Tibial artery (tissue), 4 donors: ENCODE measurements around the gene PCED1B.

Experiments
- DNase-seq, 2 donors: peaks; one replicate each; pipeline ENCODE4 v3.0.0-alpha.2; 2019
- H3K27ac ChIP-seq, 2 donors: fragments of 200-600 bp; sonication (generic) in 1 of 2; 1 replicate in 1 of 2; 2 replicates in 1 of 2; pipeline ENCODE4 v1.5.1; 2018 to 2019; ENCODE audit warnings: mild to moderate bottlenecking in 1 of 2
- H3K27me3 ChIP-seq, 2 donors: fragments of 200-600 bp; sonication (generic) in 1 of 2; one replicate each; pipeline versions ENCODE4 v1.5.1 to v1.6.0; 2016 to 2019
- H3K36me3 ChIP-seq, 3 donors: fragments of 200-600 bp; sonication (generic) in 2 of 3; one replicate each; pipeline ENCODE4 v1.5.1; 2016 to 2019; ENCODE audit warnings: mild to moderate bottlenecking in 2 of 3
- H3K4me1 ChIP-seq, 4 donors: fragments of 200-600 bp; sonication (generic) in 2 of 4; 1 replicate in 3 of 4; 2 replicates in 1 of 4; pipeline ENCODE4 v1.5.1; 2016 to 2019
- H3K4me3 ChIP-seq, 2 donors: fragments of 200-600 bp; sonication (generic) in 1 of 2; 1 replicate in 1 of 2; 2 replicates in 1 of 2; pipeline ENCODE4 v1.5.1; 2018 to 2019; ENCODE audit warnings: mild to moderate bottlenecking in 2 of 2
- H3K9me3 ChIP-seq, 3 donors: fragments of 200-600 bp; sonication (generic) in 1 of 3; one replicate each; pipeline ENCODE4 v1.5.1; 2016 to 2019
- CTCF ChIP-seq, 2 experiments: fragments of 200-600 bp in 1 of 2; fragments of 450-650 bp in 1 of 2; IDR thresholded peaks; one replicate each; pipeline ENCODE4 v1.5.1; 2017 to 2019; ENCODE audit warnings: antibody characterized with exemption in 2 of 2, mild to moderate bottlenecking in 1 of 2, moderate library complexity in 1 of 2
- intact Hi-C: fragments of 100-400 bp; cut with DNase I; formaldehyde crosslinking; loops from one replicate; pipeline ENCODE4 v1.15.0; 2023; ENCODE audit warnings: low total_unique reads

PCED1B gene

GRCh38 chr12:47144769-47145168 lies 65.3 kb downstream of the PCED1B start:
- no peak for DNase-seq
- no peak for TF ChIP-seq CTCF (IDR thresholded peaks at IDR 0.05)
- H3K27me3 ChIP-seq = no peaks in the 10 kb centered on the region
- H3K27ac ChIP-seq = no peak overlapping the region
- H3K4me1 ChIP-seq = peaks cover 0 to 14% (median 0%) of the 10 kb centered on the region in 4 donors
- intact Hi-C loops = no loop called here
- H3K36me3 ChIP-seq = peaks cover 0 to 7% (median 6%) of the 10 kb centered on the region in 3 donors
- H3K4me3 ChIP-seq = no peak overlapping the region
- no peaks in the 10 kb centered on the region for H3K9me3 ChIP-seq

DNA sequence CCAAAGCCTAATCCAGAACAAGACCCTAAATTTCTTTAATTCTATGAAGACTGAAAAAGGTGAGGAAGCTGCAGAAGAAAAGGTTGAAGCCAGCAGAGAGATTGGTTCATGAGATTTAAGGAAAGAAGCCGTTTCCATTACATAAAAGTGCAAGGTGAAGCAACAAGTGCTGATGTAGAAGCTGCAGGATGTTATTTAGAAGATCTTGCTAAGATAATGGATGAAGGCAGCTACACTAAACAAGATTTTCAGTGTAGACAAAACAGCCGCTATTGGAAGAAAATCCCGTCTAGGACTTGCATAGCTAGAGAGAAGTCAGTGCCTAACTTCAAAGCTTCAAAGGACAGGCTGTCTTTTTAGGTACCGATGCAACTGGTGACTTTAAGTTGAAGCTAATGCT lies 65.8 kb downstream of the PCED1B start:
- H3K9me3 ChIP-seq = no peaks in the 10 kb centered on the region
- peaks cover 0 to 14% (median 0%) of the 10 kb centered on the region in 4 donors for H3K4me1 ChIP-seq
- peaks cover 0 to 7% (median 6%) of the 10 kb centered on the region in 3 donors for H3K36me3 ChIP-seq
- DNase-seq = no peak
- no peaks in the 10 kb centered on the region for H3K27me3 ChIP-seq
- intact Hi-C loops = no loop called here
- no peak overlapping the region for H3K27ac ChIP-seq
- TF ChIP-seq CTCF (IDR thresholded peaks at IDR 0.05) = no peak
- no peak overlapping the region for H3K4me3 ChIP-seq

- intact Hi-C loops = no loop called here
- H3K27me3 ChIP-seq = no peaks in the 10 kb centered on the region
- H3K4me3 ChIP-seq = no peak overlapping the region
- no peak overlapping the region for H3K27ac ChIP-seq
- TF ChIP-seq CTCF (IDR thresholded peaks at IDR 0.05) = no peak
- H3K36me3 ChIP-seq = no peaks in the 10 kb centered on the region
- H3K9me3 ChIP-seq = no peaks in the 10 kb centered on the region
- DNase-seq = no peak
- peaks cover 0 to 14% (median 0%) of the 10 kb centered on the region in 4 donors for H3K4me1 ChIP-seq
These were observed 68.3 kb downstream of the PCED1B start for GRCh38 chr12:47147739-47148138.

GRCh38 chr12:47149146-47149545 lies 69.7 kb downstream of the PCED1B start:
- intact Hi-C loops = no loop called here
- no peak for TF ChIP-seq CTCF (IDR thresholded peaks at IDR 0.05)

GRCh38 chr12:47152095-47152494 lies 72.7 kb downstream of the PCED1B start:
- intact Hi-C loops = no loop called here
- DNase-seq = no peak
- no peak overlapping the region for H3K27ac ChIP-seq
- no peaks in the 10 kb centered on the region for H3K36me3 ChIP-seq
- no peak for TF ChIP-seq CTCF (IDR thresholded peaks at IDR 0.05)
- H3K9me3 ChIP-seq = no peaks in the 10 kb centered on the region
- peaks cover 0 to 29% (median 9%) of the 10 kb centered on the region in 4 donors for H3K4me1 ChIP-seq
- H3K27me3 ChIP-seq = no peaks in the 10 kb centered on the region
- H3K4me3 ChIP-seq = no peak overlapping the region

More at GRCh38 chr12:47149146-47149545, 69.7 kb downstream of the PCED1B start:
- DNase-seq = no peak
- Histone ChIP-seq H3K9me3 (no peaks in the 10 kb centered on the region), H3K27ac (no peak overlapping the region), H3K4me1 (peaks cover 0 to 14% (median 0%) of the 10 kb centered on the region in 4 donors), H3K36me3 (no peaks in the 10 kb centered on the region), H3K27me3 (no peaks in the 10 kb centered on the region), H3K4me3 (no peak overlapping the region)
